Activated CD8-positive, alpha-beta T cell treated with anti-CD3 and anti-CD28 coated beads for 36 hours (primary cell): ENCODE measurements around the gene RABAC1. TPM values are rescaled to one million over a fixed set of nuclear protein-coding genes. Genes with fewer than 3 reads are reported as not detected.

Experiments
- ATAC-seq: fragments of 200-7000 bp; cut with Tn5 transposase; one replicate; pipeline ENCODE4 v1.10.0; 2021; ENCODE audit warnings: mild to moderate bottlenecking, moderate library complexity
- CTCF ChIA-PET: fragments of 350-600 bp; sonication (Branson Sonifier 250); formaldehyde crosslinking; loops from one replicate; lab custom pipeline; 2021; ENCODE audit warnings: antibody characterized with exemption; lab: Charles Lee
- POLR2A ChIA-PET: fragments of 350-600 bp; sonication (Branson Sonifier 250); formaldehyde crosslinking; loops from one replicate; lab custom pipeline; 2021; ENCODE audit warnings: antibody characterized with exemption; lab: Charles Lee
- DNase-seq: peaks from one replicate; pipeline ENCODE4 v3.0.0-alpha.2; 2020
- H3K27ac Mint-ChIP-seq: one replicate; pipeline ENCODE4 v1.8.0; 2021; ENCODE audit warnings: mild to moderate bottlenecking, mixed read lengths
- H3K27me3 Mint-ChIP-seq: one replicate; pipeline ENCODE4 v1.8.0; 2021; ENCODE audit warnings: mixed read lengths
- H3K36me3 Mint-ChIP-seq: one replicate; pipeline ENCODE4 v1.8.0; 2021; ENCODE audit warnings: low read depth, mixed read lengths
- H3K4me1 Mint-ChIP-seq: one replicate; pipeline ENCODE4 v1.8.0; 2021; ENCODE audit warnings: low read depth, mixed read lengths
- H3K4me3 Mint-ChIP-seq: one replicate; pipeline ENCODE4 v1.8.0; 2021; ENCODE audit warnings: mild to moderate bottlenecking, moderate library complexity, mixed read lengths
- H3K9me3 Mint-ChIP-seq: one replicate; pipeline ENCODE4 v1.8.0; 2021; ENCODE audit warnings: mixed read lengths
- intact Hi-C: fragments of 100-400 bp; cut with micrococcal nuclease; formaldehyde crosslinking; loops from one replicate; pipeline ENCODE4 v1.10.0; 2022
- total RNA-seq, 2 experiments: library from RNA; stranded (reverse); gene quantifications; one replicate each; pipeline ENCODE4 v1.2.3, GENCODE V29; 2021
- TF ChIP-seq, protein P1 (sequence below): fragments of 200-600 bp; IDR thresholded peaks from one replicate; pipeline ENCODE4 v1.8.0; 2022; ENCODE audit warnings: antibody characterized with exemption, mild to moderate bottlenecking

Gene RABAC1
- total RNA-seq, 2 experiments from 2014 or later, result 49.6 to 52.4 TPM

DNA sequence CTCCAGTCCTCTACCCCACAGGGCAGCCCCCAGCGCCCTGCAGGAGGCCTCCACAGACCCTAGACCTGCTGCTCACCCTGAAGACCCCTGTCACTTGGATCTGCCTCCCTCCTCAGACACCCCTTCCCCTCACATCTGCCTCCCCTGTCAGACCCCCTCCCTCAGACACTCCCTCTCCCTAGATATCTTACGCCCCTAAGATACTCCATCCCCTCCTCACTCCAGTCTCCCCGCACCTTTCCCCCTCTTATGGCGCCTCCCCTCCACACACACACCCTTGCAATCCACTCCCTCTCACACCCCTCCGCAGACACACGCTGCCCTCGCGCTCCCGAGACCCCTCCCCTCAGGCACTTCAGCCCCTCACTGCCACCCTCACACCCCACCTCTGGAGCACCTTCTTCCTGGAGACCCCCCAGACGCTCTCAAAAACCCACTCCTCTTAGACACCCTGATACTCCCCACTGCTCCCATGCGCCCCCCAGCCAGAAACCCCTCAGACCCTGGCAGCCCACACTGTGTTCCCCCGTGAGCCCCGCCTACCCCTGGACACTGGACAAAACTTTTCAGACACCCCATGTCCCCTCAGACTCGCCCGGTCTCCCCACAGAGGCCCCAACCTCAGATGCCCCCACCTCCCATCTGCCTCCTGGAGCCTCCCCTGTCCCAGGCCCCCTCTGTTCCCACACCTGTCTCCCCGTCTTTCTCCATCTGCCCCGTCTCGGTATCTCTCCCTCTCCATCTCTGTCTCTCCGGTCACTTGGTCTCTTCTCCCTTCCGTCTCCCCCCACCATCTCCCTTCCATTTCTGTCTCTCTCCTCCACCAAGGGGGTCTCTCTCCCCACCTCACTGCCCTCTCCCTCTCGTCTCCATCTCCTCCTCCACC lies 45.3 kb downstream of the RABAC1 start:
- intact Hi-C loops, result no loop called here
- peaks cover 35% of the 10 kb centered on the region for H3K4me1 Mint-ChIP-seq
- CTCF ChIA-PET, result no interaction called here
- TF ChIP-seq, protein P1, sequence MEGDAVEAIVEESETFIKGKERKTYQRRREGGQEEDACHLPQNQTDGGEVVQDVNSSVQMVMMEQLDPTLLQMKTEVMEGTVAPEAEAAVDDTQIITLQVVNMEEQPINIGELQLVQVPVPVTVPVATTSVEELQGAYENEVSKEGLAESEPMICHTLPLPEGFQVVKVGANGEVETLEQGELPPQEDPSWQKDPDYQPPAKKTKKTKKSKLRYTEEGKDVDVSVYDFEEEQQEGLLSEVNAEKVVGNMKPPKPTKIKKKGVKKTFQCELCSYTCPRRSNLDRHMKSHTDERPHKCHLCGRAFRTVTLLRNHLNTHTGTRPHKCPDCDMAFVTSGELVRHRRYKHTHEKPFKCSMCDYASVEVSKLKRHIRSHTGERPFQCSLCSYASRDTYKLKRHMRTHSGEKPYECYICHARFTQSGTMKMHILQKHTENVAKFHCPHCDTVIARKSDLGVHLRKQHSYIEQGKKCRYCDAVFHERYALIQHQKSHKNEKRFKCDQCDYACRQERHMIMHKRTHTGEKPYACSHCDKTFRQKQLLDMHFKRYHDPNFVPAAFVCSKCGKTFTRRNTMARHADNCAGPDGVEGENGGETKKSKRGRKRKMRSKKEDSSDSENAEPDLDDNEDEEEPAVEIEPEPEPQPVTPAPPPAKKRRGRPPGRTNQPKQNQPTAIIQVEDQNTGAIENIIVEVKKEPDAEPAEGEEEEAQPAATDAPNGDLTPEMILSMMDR, result no peak
- ATAC-seq (peak; percentile 10), DNase-seq (no peak)
- H3K27ac Mint-ChIP-seq, result no peak overlapping the region
- H3K9me3 Mint-ChIP-seq, result no peaks in the 10 kb centered on the region
- no peak overlapping the region for H3K4me3 Mint-ChIP-seq
- POLR2A ChIA-PET, result no interaction called here
- peaks cover 20% of the 10 kb centered on the region for H3K27me3 Mint-ChIP-seq
- peaks cover 6% of the 10 kb centered on the region for H3K36me3 Mint-ChIP-seq

DNA sequence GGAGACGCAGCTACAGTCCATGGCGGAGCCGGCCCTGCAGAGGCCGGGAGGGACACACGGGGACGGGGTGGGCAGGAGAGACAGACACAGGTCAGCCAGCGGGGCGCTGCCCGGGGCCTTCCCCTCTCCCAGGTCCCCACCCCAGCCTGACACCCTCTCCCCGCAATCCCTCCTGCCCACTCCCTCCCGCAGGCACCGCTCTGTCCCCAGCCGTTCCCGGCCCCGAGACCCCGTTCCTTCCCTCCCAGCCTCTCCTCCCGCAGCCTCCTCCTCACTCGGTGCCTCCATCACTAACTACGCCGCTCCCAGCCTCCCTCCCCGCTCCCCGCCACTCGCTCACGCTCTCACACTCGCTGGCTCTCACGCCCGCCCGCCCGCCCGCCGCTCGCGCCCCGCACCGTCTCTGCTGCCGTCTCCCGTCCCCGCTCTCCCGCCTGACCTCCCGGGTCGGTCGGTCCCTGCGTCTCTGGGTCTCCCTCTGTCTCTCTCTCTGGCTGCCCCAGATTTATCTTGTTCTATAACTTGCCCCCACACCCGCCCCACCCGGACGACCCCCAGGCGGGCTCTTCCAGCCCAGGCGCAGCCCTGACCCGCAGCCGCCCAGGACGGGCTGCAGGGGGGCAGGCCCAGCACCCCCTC lies 46.1 kb downstream of the RABAC1 start:
- ChIA-PET POLR2A (interaction anchor here (1.0 to 2.5 kb wide), 6 partner anchors 11 to 53 kb away, joined by 3 to 38 read pairs (median 6); partner anchors contain the start of genes ERFL and RPS19), CTCF (no interaction called here)
- Mint-ChIP-seq H3K36me3 (peaks cover 6% of the 10 kb centered on the region), H3K4me3 (no peak overlapping the region), H3K27ac (no peak overlapping the region), H3K4me1 (peaks cover 36% of the 10 kb centered on the region), H3K27me3 (peaks cover 20% of the 10 kb centered on the region), H3K9me3 (no peaks in the 10 kb centered on the region)
- DNase-seq (no peak), ATAC-seq (peak; percentile 25)
- intact Hi-C loops, result no loop called here
- TF ChIP-seq, protein P1, result no peak

DNA sequence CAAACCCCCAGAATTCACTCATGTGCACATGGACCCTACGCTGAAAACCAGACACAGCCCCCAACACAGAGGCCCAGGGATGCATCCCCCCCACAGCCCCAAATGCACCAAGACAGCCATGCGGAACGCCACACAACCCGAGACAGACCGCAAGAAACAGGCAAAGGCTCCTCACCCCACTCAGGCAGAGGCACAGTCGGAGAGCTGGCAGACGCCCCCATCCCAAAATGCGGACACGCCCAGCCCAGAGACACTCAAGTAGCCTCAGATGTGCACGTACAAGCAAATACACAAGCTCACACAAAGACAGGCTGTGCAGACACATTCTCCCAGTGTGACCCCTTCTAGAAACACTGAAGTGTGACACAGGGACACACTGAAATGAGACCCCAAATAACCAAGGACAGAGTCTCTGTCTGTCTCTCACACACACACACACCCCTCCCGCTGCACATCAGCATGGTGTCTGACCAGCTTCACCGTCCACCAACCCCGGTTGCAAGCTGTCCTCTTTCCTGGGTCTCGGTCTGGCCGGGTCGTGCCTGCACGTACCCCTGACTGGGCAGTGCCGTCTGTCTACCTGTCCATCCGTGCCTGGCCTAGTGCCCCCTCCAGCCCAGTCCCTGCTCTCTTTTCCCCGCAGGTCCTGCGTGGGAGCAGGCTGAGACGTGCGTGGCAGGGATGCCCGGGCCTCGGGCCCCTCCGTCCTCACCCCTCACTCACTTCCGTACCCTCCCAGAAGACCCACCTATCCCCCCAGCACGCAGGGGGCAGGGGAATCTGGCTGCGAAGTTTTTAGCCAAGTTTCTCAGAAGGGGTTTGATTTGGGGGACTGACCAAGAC lies 47.0 kb downstream of the RABAC1 start:
- intact Hi-C loops, result no loop called here
- Mint-ChIP-seq H3K4me3 (no peak overlapping the region), H3K36me3 (peaks cover 9% of the 10 kb centered on the region), H3K27me3 (peaks cover 20% of the 10 kb centered on the region), H3K4me1 (peaks cover 39% of the 10 kb centered on the region), H3K9me3 (no peaks in the 10 kb centered on the region), H3K27ac (no peak overlapping the region)
- DNase-seq (no peak), ATAC-seq (no peak)
- TF ChIP-seq, protein P1, result no peak
- POLR2A ChIA-PET, result interaction anchor here (0.9 to 2.8 kb wide), 22 partner anchors 10 to 52 kb away, joined by 3 to 38 read pairs (median 5); partner anchors contain the start of genes CD79A, ERFL and RPS19
- CTCF ChIA-PET, result interaction anchor here (0.7 to 1.3 kb wide), 4 partner anchors 11 to 38 kb away, joined by 3 to 4 read pairs (median 3); no protein-coding TSS in a partner anchor

DNA sequence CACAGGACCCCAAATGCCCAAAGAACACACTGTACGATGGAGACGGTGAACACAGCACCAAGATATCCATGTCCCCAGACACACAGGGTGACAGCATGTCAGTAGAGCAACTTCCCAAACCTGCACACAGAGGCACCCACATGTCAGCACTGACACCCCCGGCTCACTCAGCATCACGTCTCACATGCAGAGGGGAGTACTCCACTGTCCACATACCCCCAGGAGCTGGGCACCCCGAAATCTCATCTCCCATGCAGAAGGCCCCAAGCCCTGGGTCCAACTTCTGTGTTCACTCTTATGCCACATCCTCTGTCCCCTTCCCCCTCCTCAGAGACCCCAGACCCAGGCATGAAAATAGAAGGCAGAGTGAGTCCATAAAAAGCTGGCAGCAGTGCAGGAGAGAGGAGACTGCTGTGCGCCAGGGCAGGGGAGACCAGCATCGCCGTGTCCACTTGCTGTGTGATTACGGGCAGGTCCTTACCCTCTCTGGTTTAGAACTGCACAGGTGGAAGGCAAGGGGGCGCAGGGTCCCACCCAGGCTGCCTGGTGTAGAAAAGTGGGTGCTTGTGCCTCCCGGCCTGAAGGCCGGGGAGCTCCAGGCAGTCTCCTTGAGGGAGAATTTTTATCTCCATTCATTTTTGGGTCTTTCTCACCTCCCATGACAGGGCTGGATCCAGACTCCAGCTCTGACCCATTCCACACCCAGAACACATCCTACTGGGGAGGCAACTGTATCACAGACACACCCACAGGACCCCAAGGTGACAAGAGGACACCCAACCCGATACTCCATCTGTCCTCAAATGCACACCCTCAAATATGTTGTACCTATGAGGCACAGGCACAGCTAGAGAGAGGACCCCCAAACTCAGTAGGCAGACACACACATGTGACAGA lies 47.9 kb downstream of the RABAC1 start:
- H3K27ac Mint-ChIP-seq, result peak overlapping the region; percentile 17
- no peaks in the 10 kb centered on the region for H3K9me3 Mint-ChIP-seq
- ChIA-PET POLR2A (interaction anchor here (0.6 to 2.8 kb wide), 22 partner anchors 9 to 51 kb away, joined by 3 to 38 read pairs (median 4); partner anchors contain the start of genes CD79A, ERFL and RPS19), CTCF (interaction anchor here (0.7 to 1.3 kb wide), 4 partner anchors 10 to 37 kb away, joined by 3 to 4 read pairs (median 3); no protein-coding TSS in a partner anchor)
- H3K27me3 Mint-ChIP-seq, result peaks cover 20% of the 10 kb centered on the region
- DNase-seq, result no peak
- no peak overlapping the region for H3K4me3 Mint-ChIP-seq
- TF ChIP-seq, protein P1, result no peak
- peaks cover 45% of the 10 kb centered on the region for H3K4me1 Mint-ChIP-seq
- intact Hi-C loops, result no loop called here
- peaks cover 11% of the 10 kb centered on the region for H3K36me3 Mint-ChIP-seq
- ATAC-seq, result peak; percentile 6
